SW 1271 (cell line): Measurements from ENCODE around the gene MICA.
"Not testable (repeated sequence)": the region's sequence is repeated elsewhere in the genome, so short reads cannot be mapped to it uniquely, and the experiment has no call there.

Source experiments
- DNase-seq, 2 experiments: peaks; one replicate each; lab custom pipeline; 2025; lab: John Stamatoyannopoulos, UW

The MICA gene

GRCh38 chr6:31414148-31414770 is 10.9 kb downstream of the MICA start:
- not testable (repeated sequence) for DNase-seq

- no peak for DNase-seq
Observed at GRCh38 chr6:31414771-31415265, 11.4 kb downstream of the MICA start.

GRCh38 chr6:31416394-31417014 is 13.1 kb downstream of the MICA start:
- DNase-seq = no peak

DNA sequence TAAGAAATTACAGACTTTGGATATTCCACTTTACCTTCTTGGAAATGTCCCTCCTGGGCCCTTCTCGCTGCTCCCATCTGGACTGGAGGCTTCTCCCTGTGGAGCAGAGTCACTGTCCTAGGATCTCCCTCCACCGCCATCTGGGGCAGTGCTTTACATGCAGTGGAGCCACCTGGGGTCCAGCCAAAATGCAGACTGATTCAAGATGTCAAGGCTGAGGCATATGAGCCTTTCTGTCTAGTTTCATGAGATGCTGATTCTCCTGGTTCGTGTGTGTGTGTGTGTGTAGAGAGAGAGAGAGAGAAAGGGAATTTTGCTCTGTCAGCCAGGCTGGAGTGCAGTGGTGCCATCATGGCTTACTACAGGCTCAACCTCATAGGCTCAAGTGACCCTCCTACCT is 14.9 kb downstream of the MICA start:
- no peak for DNase-seq

- no peak for DNase-seq
Observed at GRCh38 chr6:31419842-31420241, 16.4 kb downstream of the MICA start.

DNA sequence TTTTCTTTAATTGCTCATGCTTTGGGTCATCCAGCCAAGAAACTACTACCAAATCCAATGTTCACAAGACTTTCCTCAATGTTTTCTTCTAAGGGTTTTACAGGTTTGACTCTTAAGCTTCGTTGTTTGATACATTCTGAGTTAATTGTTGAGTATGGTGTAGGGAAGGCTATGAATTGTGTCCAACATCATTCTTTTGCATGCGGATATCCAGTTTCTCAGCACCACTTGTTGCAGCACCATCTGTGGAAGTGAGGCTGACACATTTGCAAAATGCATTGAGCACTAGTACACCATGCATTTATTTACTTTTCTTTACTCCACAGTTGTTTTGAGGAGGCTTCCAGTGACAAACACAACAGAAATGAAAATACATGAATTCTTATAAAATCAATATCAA is 17.2 kb downstream of the MICA start:
- DNase-seq = no peak

DNA sequence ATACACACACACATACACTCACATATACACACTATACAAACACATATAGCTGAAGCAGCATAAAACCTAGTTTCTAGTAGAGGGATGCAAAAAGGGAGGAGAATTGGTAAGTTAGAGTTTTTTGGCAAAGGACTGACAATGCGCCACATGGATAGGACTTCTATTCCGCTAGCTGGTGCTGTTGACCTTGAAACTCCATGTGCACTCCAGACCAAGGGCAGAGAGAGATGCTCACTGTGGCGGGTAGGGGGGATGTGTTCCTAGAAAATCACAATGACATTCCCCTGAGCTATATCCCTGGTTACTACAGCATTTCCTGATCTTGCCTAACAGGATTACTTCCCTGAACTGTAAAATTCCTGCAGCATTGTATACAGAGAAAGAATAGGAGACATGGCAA is 19.2 kb downstream of the MICA start:
- DNase-seq = no peak

DNA sequence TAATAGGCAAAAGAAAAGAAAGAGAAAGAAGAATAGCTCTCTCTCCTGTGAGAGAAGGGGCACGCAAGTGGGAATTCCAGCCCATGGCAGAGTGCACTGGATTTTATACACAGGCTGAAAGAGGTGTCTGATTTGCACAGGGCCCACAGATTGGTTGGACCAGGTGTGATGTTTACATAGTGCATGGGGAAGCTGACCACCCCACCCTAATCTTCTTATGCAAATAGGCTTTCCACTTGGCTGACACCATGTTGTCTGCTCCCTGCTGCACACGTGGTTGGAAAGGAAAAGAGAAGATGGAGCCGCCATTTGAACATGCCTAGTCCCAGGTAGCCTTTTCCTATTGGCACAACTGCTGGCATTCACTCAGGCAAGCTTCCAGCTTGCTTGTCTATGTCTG is 20.2 kb downstream of the MICA start:
- DNase-seq = no peak

DNA sequence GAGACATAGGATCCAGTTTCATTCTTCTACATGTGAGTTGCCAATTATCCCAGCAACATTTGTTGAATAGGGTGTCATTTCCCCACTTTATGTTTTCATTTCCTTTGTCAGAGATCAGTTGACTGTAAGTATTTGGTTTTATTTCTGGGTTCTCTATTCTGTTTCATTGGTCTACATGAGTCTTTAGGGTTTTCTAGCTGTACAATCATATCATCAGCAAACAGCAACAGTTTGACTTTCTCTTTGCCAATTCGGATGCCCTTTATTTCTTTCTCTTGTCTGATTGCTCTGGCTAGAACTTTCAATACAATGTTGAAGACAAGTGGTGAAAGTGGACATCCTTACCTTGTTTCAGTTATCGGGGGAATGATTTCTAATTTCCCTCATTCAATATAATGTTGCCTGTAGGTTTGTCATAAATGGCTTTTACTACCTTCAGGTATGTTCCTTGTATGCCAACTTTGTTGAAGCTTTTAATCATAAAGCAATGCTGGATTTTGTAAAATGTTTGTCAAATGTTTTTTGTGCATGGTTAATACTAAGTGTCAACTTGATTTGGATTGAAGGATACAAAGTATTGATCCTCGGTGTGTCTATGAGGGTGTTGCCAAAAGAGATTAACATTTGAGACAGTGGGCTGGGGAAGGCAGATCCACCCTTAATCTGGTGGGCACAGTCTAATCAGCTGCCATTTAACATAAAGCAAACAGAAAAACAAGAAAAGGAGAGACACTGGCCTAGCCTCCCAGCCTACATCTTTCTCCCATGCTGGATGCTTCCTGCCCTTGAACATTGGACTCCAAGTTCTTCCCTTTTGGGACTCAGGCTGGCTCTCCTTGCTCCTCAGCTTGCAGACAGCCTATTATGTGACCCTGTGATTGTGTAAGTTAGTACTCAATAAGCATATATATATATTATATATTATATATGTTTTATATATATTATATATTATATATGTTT is 23.3 kb downstream of the MICA start:
- DNase-seq = no peak

DNA sequence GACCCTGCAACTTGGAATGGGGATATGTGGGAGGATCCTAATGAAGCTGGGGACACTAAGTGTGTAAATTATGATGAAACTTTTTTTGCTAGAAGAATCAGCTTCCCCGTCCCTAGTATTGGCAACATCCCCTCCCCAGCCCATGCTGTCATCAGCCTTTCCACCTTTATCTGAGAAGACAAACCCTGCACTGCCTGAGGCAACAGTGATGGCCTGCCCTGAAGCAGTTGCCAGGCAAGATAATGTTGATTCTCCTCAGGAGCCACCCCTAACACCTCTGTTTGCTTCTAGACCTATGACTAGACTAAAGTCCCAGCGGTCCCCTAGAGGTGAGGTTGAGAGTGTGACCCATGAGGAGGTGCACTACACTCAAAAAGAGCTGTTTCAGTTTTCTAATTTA is 27.1 kb downstream of the MICA start:
- DNase-seq = no peak

GRCh38 chr6:31435051-31435450 is 31.7 kb downstream of the MICA start:
- not testable (repeated sequence) for DNase-seq

DNA sequence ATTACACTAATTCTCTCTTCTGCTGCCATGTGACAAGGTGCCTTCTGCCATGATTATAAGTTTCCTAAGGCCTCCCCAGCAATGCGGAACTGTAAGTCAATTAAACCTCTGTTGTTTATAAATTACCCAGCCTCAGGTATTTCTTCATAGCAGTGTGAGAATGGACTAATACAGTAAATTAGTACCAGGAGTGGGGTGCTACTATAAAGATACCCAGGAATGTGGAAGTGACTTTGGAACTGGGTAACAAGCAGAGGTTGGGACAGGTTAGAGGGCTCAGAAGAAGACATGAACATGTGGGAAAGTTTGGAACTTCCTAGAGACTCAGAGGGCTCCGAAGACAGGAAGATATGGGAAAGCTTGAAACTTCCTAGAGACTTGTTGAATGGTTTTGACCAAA is 34.8 kb downstream of the MICA start:
- DNase-seq = no peak

DNA sequence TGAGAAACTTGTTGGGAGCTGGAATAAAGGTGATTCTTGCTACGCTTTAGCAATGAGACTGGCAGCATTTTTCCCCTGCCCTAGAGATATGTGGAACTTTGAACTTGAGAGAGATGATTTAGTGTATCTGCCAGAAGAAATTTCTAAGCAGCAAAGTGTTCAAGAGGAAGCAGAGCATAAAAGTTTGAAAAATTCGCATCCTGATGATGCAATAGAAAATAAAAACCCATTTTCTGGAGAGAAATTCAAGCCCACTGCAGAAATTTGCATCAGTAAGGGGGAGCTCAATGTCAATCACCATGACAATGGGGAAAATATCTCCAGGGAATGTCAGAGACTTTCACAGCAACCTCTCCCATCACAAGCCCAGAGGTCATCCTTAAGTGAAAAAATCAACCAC is 35.3 kb downstream of the MICA start:
- DNase-seq = no peak

DNA sequence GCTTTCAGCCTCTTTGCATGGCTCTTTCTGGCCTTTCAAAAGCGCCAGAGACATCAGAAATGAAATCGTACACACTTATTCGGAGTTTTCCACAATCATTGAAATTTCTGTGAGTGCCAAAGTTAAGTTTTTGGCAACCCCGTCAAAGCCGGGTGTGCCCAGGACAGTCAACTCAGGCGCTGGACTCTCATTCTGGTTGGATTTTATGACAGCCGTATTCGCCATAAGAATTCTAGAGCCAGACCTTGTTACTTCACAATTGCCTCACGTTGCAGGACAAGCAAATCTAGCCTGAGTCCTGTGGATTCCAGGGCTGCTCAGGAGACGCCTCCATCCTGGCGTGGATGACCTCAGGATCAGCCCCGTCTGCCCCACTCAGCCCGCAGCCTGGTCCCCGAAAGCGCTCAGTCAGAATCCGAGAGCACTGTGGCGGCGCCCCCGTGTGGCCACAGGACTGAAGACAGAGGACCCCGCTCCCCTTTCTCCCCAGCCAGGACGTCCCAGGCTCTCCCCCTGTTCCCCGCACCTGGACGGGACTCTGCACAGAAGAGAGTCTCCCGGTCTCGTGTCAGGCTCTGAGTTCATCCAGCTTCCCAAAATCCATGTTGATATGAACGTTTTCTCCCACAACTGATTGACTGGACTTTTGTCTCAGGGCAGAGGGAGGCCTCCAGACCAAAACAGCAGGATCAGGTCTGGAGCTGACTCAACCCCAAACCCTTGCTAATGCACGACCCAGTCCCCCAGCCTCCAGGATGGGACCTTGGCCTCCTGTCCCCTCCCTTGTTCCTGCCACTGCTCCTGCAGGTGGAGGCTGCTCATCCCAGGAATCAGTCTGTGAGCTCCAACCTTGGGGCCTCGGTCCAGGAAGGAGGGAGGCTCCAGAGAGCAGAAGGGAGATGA is 38.2 kb downstream of the MICA start:
- DNase-seq = peak in 1 of 2 experiments; percentile 45

GRCh38 chr6:31446481-31446880 is 43.1 kb downstream of the MICA start:
- DNase-seq = no peak

DNA sequence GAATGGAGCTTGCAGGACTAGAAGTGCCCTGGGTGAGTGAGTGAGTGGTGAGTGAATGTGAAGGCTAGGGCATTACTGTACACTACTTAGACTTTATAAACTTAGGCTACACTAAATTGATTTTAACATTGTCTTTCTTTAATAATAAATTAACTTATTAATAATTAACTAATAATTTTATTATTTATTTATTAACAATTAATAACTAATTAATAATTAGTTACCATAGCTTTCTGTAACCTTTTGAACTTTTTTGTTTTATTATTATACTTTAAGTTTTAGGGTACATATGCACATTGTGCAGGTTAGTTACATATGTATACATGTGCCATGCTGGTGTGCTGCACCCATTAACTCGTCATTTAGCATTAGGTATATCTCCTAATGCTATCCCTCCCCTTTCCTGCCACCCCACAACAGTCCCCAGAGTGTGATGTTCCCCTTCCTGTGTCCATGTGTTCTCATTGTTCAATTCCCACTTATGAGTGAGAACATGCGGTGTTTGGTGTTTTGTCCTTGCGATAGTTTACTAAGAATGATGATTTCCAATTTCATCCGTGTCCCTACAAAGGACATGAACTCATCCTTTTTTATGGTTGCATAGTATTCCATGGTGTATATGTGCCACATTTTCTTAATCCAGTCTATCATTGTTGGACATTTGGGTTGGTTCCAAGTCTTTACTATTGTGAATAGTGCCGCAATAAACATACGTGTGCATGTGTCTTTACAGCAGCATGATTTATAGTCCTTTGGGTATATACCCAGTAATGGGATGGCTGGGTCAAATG is 43.8 kb downstream of the MICA start:
- not testable (repeated sequence) for DNase-seq

DNA sequence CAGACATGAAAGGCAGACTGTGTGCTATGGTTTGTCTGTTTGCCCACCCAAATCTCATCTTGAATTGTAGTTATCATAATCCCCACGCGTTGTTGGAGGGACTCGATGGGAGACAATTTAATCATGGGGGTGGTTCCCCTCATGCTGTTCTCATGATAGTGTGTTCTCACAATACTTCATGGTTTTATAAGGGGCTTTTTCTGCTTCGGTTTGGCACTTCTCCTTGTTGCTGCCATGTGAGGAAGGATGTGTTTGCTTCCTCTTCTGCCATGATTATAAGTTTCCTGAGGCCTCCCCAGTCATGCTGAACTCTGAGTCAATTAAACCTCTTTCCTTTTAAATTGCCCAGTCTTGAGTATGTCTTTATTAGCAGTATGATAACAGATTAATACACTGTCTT is 47.4 kb downstream of the MICA start:
- no peak for DNase-seq

DNA sequence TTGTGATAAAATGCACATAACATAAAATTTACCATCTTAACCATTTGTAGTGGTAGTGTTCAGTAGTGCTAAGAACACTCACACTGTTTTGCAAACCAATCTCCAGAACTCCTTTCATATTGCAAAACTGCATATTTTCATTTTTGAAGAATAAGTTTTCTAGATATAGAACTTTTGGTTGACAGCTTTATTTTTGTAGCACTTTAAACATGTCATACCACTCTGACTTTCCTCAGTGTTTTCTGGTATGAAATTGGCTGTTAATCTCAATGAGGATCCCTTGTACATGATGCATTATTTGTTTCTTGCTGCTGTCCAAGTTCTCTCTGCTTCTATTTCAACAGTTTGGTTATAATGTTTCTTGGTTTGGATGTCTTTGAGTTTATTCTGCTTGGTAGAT is 49.5 kb downstream of the MICA start:
- DNase-seq = no peak

DNA sequence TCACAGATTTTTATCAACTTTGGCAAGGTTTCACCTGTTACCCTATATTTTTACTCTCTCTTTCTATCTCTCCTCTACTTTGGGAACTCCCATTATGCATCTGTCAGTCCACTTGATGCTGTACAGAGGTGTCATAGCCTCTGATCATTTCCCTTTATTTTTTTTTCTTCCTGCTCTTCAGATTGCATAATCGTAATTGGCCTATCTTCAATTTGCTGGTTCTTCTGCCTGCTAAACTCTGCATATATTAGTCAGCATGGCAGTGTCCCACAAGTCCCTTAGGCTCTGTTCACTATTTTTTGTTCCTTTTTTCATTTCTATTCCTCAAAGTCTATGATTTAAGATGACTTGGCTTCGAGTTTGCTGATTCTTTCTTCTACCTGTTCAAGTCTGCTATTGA is 49.9 kb downstream of the MICA start:
- no peak for DNase-seq

DNA sequence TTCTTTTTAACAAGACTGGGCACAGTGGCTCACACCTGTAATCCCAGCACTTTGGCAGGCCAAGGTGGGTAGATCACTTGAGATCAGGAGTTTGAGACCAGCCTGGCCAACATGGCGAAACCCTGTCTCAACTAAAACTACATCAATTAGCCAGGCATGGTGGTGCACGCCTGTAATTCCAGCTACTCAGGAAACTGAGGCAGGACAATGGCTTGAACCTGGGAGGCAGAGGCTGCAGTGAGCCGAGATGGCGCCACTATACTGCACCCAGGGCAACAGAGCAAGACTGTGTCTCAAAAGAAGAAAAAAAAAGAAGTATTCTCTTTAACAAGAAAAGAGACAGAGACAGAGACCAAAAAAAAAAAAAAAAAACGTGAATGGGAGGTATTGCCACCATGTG is 56.5 kb downstream of the MICA start:
- DNase-seq = not testable (repeated sequence)
